ENCODE measurements around the gene LDLRAD4. TPM values are rescaled to one million over a fixed set of nuclear protein-coding genes. Genes with fewer than 3 reads are reported as not detected.

LDLRAD4 gene
- total RNA-seq, 1 experiment from 2014 or later, result 15.5 TPM

DNA sequence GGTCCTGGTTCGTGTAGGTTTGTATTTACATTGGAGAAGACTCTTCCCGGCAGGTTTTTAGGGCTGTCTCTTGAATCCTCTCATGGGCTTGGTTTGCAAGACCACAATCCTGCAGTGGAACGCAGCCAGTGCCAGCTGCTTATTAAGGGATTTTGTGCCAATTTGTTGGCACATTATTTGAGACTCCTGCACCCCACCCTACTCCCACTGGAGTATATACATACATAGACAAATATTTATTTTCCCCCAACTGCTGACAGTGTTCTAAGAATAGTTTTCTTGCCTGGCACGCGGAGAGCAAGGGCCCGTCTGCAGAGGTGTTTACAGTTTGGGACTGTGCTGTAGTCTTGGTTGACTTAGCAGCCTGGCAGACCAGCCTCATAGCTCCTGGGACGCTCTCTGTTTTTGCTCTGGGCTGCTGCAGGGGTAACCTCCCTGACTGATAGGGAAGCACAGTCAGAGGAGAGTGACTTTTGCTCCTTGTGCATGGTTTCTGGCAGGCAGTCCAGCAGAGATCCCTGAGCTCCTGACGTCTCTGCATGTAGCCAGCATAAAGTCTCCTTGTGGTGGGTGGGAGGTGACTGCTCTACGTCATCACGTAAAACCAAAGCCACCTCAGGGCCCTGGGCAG is 1.9 kb downstream of the LDLRAD4 start:
- peak; percentile 41 for DNase-seq (ENCODE audit: low read depth, low spot score)
- in situ Hi-C loops (cut with HindIII; ENCODE audit: low pct_unique_long_range_greater_than_20kb, low sequenced_read_pairs), result loop anchor here (25.0 kb wide), 1 partner anchor 417 kb away; no protein-coding TSS in a partner anchor

DNA sequence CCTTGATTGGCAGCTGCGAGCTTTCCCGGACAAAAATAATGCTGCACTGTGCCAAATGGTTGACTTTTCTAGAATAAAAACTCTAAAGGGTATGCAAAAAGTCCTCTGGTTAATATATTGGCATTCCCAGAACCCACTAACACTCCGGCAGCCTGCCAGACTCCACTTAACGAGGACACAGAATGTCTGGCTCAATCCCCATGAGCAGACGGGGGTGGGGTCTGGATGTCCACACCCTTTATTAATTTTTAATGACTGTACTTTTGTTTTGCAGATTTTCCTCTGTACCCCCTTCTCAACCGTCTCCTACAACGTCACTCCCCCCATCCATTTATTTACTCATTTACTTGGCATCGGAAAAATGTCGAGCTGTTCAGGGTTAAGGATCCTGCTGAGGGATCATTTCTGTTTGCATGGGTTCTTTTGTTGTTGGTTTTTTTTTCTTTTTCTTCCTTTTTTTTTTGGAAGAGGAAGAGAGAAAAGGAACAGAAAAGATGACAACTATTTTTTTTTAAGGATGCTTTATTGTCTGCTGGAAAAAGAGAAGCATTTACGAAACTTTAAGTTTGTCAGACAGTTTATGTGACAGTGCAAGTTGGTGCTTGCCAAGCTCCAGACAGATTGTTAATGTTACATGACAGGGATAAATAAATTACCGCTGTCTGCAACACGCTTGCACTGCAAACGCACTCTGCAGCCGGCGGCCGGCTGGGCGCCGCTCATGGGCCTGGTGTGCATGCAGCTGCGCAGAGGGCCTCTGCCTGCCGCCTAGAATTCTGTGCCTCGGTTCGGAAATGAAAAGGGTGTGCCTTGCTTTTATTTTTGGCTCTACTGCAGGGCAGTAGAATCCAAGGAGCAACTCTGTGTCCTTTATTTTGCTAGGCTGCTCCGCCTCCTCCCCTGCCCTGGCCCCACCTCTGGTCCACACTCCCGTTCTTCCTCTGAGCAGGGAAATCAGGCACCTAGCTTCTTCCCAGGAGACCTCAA is 3.6 kb downstream of the LDLRAD4 start:
- DNase-seq (ENCODE audit: low read depth, low spot score), result no peak
- in situ Hi-C loops (cut with HindIII; ENCODE audit: low pct_unique_long_range_greater_than_20kb, low sequenced_read_pairs), result loop anchor here (25.0 kb wide), 1 partner anchor 415 kb away; no protein-coding TSS in a partner anchor

- in situ Hi-C loops (cut with HindIII; ENCODE audit: low pct_unique_long_range_greater_than_20kb, low sequenced_read_pairs), result loop anchor here (25.0 kb wide), 1 partner anchor 414 kb away; no protein-coding TSS in a partner anchor
- no peak for DNase-seq (ENCODE audit: low read depth, low spot score)
Observed at GRCh38 chr18:13222856-13223281, 4.3 kb downstream of the LDLRAD4 start.

- in situ Hi-C loops (cut with HindIII; ENCODE audit: low pct_unique_long_range_greater_than_20kb, low sequenced_read_pairs), result loop anchor here (25.0 kb wide), 1 partner anchor 414 kb away; no protein-coding TSS in a partner anchor
- DNase-seq (ENCODE audit: low read depth, low spot score), result no peak
Observed at GRCh38 chr18:13223311-13224143, 5.0 kb downstream of the LDLRAD4 start.

DNA sequence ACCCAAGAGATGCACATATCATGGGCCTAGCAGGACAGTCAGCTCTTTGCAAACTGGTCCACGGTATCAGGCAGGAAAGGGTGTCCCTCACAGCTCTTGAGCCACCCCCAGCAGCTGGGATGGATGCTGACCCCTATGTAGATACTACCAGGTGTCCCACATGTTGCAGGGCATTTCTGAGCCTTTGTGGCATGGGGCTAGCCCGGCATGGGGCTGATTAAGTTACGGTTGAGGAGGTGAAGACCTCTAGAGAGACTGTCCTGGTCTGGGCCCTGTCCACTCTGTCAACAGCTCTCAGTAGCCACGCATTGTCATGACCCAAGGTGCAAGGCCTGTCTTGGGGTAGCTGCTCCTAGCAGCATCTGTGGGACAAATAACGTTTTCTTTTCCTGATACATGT is 6.7 kb downstream of the LDLRAD4 start:
- no peak for DNase-seq (ENCODE audit: low read depth, low spot score)
- in situ Hi-C loops (cut with HindIII; ENCODE audit: low pct_unique_long_range_greater_than_20kb, low sequenced_read_pairs), result no loop called here

DNA sequence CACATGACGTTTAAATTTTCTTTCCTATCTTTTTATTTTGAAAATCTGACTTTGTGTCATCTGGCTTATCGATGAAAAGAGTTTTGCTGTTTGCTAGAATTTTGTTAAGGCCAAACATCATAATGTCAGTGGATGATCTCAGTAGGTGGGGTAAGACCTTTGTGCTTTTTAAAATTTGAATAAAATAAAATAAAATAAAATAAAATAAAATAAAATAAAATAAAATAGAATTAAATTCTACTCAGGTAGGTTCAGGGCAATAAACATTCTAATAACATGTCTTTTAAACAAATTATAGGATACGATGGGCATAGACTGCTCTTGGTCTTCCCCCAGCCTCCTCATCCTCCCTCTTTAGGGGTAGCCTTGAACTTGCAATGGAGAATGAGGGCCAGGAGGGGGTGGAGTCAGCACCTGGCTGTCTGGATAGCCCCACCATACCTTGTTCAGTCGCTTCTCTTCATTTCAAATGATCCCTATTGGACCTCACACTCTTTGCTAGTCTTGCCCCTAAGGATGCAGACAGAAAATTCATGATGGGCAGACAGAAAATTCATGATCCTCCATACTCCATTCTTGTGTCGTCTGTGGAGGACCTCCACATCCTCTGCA is 8.1 kb downstream of the LDLRAD4 start:
- in situ Hi-C loops (cut with HindIII; ENCODE audit: low pct_unique_long_range_greater_than_20kb, low sequenced_read_pairs), result no loop called here
- DNase-seq (ENCODE audit: low read depth, low spot score), result no peak

DNA sequence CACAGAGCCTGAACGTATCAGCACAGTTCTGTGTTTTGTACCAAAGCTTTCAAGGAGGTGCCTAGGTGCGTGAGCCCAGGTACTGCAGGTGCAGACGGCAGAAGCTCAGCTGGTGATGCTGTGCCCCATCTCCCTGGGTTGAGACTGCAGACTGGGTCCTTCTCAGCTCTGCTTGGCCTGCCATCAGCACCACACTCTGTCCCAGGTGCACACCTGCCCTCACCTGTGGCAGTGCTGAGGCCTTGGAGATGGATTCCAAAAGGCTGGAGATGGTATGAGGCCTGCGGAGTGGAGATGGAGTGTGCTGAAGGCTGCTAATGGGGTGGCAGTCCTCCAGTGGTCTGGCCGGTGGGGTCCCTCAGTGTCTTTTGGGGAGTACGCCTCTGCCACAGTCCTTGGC is 9.3 kb downstream of the LDLRAD4 start:
- in situ Hi-C loops (cut with HindIII; ENCODE audit: low pct_unique_long_range_greater_than_20kb, low sequenced_read_pairs), result no loop called here
- DNase-seq (ENCODE audit: low read depth, low spot score), result no peak

DNA sequence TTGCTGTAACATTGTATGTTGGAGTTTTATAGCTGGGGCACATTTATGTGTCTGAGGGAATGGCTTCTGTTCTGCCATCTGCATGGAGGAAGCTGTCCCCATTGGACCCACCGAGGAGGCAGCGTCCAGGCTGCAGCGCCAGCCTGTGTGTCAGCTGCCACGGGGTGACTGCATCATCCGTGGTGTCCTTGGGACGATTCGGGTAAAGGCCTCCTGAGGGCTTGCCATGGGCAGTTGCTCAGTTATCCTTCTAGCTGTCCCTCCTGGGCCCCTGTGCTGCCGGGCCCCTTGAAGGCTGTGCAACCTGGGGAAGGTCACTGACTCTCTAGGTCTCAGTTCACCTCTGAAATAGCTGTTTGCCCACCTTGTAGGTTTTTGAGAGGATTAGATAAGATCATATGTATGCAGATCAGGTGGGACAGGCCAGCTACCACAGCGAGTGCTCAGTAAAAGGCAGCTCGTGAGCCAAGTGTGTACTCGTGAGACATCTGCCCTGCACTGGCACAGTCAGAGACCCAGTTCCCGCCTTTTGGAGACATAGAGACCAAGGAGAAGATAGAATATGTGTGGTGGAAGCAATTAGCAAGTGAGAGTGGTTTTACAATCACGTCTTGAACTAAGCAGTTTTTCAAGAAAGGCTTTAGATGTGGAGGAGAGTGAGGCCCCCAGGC is 10.6 kb downstream of the LDLRAD4 start:
- no peak for DNase-seq (ENCODE audit: low read depth, low spot score)
- in situ Hi-C loops (cut with HindIII; ENCODE audit: low pct_unique_long_range_greater_than_20kb, low sequenced_read_pairs), result no loop called here

- in situ Hi-C loops (cut with HindIII; ENCODE audit: low pct_unique_long_range_greater_than_20kb, low sequenced_read_pairs), result no loop called here
- DNase-seq (ENCODE audit: low read depth, low spot score), result no peak
Observed at GRCh38 chr18:13231151-13231550, 12.6 kb downstream of the LDLRAD4 start.

DNA sequence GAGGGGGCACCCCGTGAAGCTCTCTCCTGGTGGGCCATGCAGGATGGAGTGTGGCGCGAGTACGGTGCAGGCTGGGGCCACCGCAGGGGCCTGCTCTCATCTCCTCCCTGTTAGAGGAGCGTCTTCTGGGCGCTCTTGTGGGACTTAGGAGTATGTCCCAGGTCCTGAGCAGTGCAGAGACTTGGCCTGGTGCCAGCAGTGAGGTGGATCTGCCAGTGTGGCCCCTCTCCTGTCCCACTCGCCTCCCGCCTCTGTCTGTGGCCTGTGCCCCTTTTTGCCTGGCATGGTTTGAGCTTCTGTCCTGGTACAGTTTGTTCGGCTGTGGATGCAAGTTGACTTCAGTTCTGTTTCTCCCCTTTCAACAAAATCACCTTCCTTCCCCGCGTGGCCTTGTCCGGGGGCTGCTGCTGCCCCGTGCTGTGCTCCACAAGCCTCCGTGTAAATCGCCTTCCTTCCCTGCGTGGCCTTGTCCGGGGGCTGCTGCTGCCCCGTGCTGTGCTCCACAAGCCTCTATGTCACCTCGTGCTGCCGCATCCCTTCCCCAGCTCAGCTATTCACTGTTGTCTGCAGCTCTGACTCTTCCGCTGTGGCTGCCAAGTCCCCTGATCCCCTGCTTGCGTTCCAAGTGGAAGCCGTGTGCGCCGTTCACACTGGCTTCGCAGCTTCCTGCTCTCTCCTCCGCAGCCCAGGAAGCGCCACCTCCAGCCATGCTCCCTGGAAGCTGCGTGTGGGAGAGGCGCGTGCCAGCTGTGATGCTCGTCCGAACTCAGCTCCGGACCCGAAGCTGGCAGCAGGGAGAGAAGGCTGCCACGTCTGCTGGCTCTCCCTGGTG is 13.7 kb downstream of the LDLRAD4 start:
- DNase-seq (ENCODE audit: low read depth, low spot score), result no peak
- in situ Hi-C loops (cut with HindIII; ENCODE audit: low pct_unique_long_range_greater_than_20kb, low sequenced_read_pairs), result no loop called here

GRCh38 chr18:13232971-13233786 is 14.6 kb downstream of the LDLRAD4 start:
- in situ Hi-C loops (cut with HindIII; ENCODE audit: low pct_unique_long_range_greater_than_20kb, low sequenced_read_pairs), result no loop called here
- DNase-seq (ENCODE audit: low read depth, low spot score), result no peak

GRCh38 chr18:13233787-13234783 is 15.5 kb downstream of the LDLRAD4 start:
- DNase-seq (ENCODE audit: low read depth, low spot score), result no peak
- in situ Hi-C loops (cut with HindIII; ENCODE audit: low pct_unique_long_range_greater_than_20kb, low sequenced_read_pairs), result no loop called here

DNA sequence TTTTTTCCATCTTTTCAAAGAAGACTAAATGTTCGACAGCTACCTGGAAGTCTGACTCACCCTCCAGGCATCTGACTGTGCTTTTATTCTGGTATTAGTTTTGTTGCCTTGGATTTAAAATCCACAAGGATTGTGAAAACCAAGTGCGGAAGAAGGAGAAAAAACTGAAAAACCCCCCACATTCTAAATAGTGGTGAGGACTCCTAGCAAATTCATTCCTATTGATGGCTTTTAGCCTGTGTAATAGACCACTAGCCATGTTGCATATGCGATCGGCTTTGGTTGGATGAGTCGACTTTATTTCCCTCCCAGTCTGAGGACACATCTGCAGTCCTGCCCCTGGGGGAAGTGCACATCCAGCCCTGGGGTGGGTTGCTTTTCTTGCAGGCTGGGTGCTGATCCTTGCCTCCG is 16.9 kb downstream of the LDLRAD4 start:
- no peak for DNase-seq (ENCODE audit: low read depth, low spot score)
- in situ Hi-C loops (cut with HindIII; ENCODE audit: low pct_unique_long_range_greater_than_20kb, low sequenced_read_pairs), result no loop called here

DNA sequence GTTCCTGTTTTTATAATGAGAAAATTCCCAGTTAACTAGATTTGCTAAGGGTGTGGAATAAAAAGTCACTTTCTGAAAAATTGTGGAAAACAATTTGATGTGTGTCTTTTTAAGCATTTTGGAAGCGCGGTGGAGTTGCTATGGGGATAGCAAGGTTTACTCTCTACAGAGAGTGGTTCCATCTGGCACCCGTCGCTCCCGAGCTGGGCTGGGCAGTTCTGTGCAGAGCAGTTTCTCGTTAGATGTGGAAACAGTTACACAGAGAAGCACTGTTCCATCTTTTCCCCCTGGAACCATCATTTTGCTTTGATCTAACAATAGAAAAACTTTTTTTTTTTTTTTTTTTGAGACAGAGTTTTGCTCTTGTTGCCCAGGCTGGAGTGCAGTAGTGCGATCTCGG is 17.4 kb downstream of the LDLRAD4 start:
- in situ Hi-C loops (cut with HindIII; ENCODE audit: low pct_unique_long_range_greater_than_20kb, low sequenced_read_pairs), result no loop called here
- DNase-seq (ENCODE audit: low read depth, low spot score), result no peak

All from SK-MEL-5 (cell line).